ENCODE data around the gene BAIAP2. TPM values are rescaled to one million over a fixed set of nuclear protein-coding genes. Genes with fewer than 3 reads are reported as not detected.

BAIAP2 gene
- total RNA-seq, 1 experiment from 2014 or later: 57.7 TPM

DNA sequence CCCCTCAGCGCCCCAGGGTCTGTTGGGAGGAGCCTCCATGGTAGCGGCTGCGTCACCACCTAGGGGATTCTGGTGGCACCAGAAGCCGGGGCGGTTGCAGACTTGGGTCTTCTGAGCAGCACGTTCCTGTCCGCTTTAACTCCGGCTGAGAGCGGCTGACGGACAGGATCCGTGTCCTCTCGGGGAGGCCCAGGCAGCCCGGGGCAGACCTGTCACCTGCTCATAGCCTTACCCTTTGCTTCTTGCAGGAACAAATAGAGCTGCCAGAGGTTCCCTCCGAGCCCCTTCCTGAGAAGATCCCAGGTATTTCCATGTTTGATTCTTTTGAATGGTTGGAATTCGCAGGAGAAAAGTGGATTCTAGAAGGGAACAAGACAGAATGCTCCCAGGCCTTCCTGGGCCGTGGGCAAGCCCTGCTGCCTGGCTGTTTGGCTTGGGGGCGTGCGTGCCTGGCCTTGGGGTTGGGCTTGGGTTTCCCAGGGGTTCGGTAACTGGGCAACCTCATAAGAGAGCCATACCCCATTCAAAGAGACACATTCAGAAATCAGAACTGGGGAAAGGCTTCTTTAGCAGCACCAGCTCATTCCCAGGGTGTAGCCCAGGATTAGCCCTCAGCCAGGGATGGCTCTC lies 36.7 kb upstream of the BAIAP2 start:
- intact Hi-C loops (cut with micrococcal nuclease; ENCODE audit: unreplicated experiment): no loop called here
- Mint-ChIP-seq H3K36me3 (ENCODE audit: insufficient read depth, unreplicated experiment) (peaks cover 7% of the 10 kb centered on the region), H3K27ac (ENCODE audit: unreplicated experiment) (no peak overlapping the region), H3K4me1 (ENCODE audit: low read depth, unreplicated experiment) (no peaks in the 10 kb centered on the region), H3K4me3 (ENCODE audit: unreplicated experiment) (no peak overlapping the region), H3K27me3 (ENCODE audit: insufficient read depth, unreplicated experiment) (peaks cover 6% of the 10 kb centered on the region), H3K9me3 (ENCODE audit: unreplicated experiment) (no peaks in the 10 kb centered on the region)
- TF ChIP-seq, protein P1, sequence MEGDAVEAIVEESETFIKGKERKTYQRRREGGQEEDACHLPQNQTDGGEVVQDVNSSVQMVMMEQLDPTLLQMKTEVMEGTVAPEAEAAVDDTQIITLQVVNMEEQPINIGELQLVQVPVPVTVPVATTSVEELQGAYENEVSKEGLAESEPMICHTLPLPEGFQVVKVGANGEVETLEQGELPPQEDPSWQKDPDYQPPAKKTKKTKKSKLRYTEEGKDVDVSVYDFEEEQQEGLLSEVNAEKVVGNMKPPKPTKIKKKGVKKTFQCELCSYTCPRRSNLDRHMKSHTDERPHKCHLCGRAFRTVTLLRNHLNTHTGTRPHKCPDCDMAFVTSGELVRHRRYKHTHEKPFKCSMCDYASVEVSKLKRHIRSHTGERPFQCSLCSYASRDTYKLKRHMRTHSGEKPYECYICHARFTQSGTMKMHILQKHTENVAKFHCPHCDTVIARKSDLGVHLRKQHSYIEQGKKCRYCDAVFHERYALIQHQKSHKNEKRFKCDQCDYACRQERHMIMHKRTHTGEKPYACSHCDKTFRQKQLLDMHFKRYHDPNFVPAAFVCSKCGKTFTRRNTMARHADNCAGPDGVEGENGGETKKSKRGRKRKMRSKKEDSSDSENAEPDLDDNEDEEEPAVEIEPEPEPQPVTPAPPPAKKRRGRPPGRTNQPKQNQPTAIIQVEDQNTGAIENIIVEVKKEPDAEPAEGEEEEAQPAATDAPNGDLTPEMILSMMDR (IDR thresholded peaks at IDR 0.05; ENCODE audit: insufficient read depth in 1 of 2, low read depth in 1 of 2, low read length in 1 of 2, severe bottlenecking in 1 of 2, unreplicated experiment in 1 of 2): no peak
- H3K4me3 ChIP-seq (ENCODE audit: low read depth, low read length): no peak overlapping the region
- no peaks in the 10 kb centered on the region for H3K4me1 ChIP-seq
- no peaks in the 10 kb centered on the region for H3K9me3 ChIP-seq
- DNase-seq: no peak
- CTCF ChIA-PET: no interaction called here
- no TSS peak for BruUV-seq (replicated peaks)
- POLR2A ChIA-PET: no interaction called here
- H3K36me3 ChIP-seq (ENCODE audit: control insufficient read depth, insufficient read depth, low read length): no peaks in the 10 kb centered on the region
- H3K27me3 ChIP-seq (replicated peaks; ENCODE audit: control insufficient read depth, insufficient read depth, low read length): no peaks in the 10 kb centered on the region

DNA sequence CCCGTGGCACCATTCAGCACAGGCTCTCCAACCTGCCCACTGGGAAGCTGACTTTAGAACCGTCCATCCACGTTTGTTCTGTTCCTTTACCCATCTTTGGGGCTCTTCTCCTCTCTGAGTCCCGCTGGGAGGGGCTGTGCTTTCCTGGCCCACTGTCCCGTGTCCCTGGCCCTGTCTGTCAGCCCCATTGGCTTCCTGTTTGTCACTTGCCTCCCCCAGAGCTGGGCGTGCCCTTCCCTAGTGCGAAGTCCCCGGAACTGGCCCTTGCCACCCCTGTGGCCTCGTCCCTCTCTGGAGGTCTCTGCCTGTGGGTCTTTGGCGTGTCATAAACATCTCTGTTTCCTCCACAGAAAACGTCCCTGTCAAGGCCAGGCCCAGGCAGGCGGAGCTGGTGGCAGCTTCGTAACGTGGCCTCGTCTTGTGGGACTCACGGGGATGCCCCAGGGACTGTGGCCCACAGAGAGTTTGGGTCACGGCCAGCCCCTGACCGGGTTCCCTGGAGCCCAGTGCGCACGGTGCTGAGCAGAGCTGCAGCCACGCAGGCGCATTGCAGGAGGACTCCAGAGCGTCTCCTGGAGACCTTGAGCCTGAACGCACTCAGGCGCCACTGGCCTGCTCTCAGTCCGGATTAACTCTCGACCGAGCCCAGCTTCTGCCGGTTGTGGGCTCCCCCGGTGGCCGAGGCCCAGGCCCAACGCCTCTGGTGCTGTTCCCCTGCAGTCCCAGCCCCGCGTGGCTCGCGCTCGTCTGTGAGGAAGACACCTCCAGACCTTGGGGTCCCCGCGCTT lies 36.0 kb upstream of the BAIAP2 start:
- DNase-seq: no peak
- no peaks in the 10 kb centered on the region for H3K9me3 Mint-ChIP-seq (ENCODE audit: unreplicated experiment)
- POLR2A ChIA-PET: no interaction called here
- no peak overlapping the region for H3K4me3 Mint-ChIP-seq (ENCODE audit: unreplicated experiment)
- H3K4me3 ChIP-seq (ENCODE audit: low read depth, low read length): no peak overlapping the region
- no peak overlapping the region for H3K27ac Mint-ChIP-seq (ENCODE audit: unreplicated experiment)
- peaks cover 11% of the 10 kb centered on the region for H3K27me3 Mint-ChIP-seq (ENCODE audit: insufficient read depth, unreplicated experiment)
- no peaks in the 10 kb centered on the region for H3K36me3 ChIP-seq (ENCODE audit: control insufficient read depth, insufficient read depth, low read length)
- TF ChIP-seq, protein P1 (IDR thresholded peaks at IDR 0.05; ENCODE audit: insufficient read depth in 1 of 2, low read depth in 1 of 2, low read length in 1 of 2, severe bottlenecking in 1 of 2, unreplicated experiment in 1 of 2): no peak
- peaks cover 13% of the 10 kb centered on the region for H3K36me3 Mint-ChIP-seq (ENCODE audit: insufficient read depth, unreplicated experiment)
- no peaks in the 10 kb centered on the region for H3K4me1 Mint-ChIP-seq (ENCODE audit: low read depth, unreplicated experiment)
- intact Hi-C loops (cut with micrococcal nuclease; ENCODE audit: unreplicated experiment): no loop called here
- CTCF ChIA-PET: no interaction called here
- peaks cover 3% of the 10 kb centered on the region; the same call in 1 of the 2 replicates for H3K27me3 ChIP-seq (replicated peaks; ENCODE audit: control insufficient read depth, insufficient read depth, low read length)
- H3K9me3 ChIP-seq: no peaks in the 10 kb centered on the region
- no peaks in the 10 kb centered on the region for H3K4me1 ChIP-seq
- no TSS peak for BruUV-seq (replicated peaks)

DNA sequence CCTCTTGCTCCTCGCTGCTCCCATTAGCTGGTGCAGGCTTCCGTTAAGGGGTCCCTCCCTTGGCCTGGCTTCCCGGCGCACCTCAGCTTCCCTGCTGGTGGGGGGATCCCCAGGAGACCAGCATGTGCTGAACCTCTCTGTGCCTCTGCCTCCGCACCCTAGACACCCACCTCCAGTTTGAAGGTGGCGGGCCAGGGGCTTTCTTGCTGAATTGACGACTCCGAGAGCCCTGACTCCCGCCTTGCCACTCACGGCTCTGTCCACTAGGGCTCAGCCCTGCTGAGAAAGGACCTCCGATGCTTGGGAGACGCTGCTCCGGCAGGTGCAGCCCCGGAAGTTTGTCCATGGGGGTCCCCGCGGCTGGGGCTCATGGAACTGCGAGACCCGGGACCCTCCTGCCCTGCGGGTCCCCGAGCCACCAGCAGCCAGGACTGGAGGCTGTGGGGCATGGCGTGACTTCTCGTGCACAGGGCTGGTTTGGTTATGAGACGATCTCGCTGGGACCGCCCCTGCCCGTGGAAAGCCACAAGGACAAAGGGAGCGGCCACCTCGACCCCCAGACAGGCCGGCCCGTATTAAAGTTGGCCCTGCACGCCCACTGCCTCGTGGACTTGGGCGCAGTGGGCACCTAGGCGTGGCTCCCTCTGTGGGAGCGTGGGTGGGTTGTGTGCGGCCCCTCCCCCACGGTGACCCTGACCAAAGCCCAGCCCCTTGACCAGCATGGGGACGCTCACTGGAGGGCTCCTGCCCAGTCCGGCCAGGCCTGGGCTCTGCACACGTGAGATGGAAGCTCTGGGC lies 35.2 kb upstream of the BAIAP2 start:
- H3K36me3 ChIP-seq (ENCODE audit: control insufficient read depth, insufficient read depth, low read length): no peaks in the 10 kb centered on the region
- H3K4me1 Mint-ChIP-seq (ENCODE audit: low read depth, unreplicated experiment): no peaks in the 10 kb centered on the region
- ChIA-PET POLR2A (no interaction called here), CTCF (no interaction called here)
- peaks cover 17% of the 10 kb centered on the region for H3K36me3 Mint-ChIP-seq (ENCODE audit: insufficient read depth, unreplicated experiment)
- no peak overlapping the region for H3K27ac Mint-ChIP-seq (ENCODE audit: unreplicated experiment)
- no peak overlapping the region for H3K4me3 Mint-ChIP-seq (ENCODE audit: unreplicated experiment)
- intact Hi-C loops (cut with micrococcal nuclease; ENCODE audit: unreplicated experiment): no loop called here
- H3K9me3 Mint-ChIP-seq (ENCODE audit: unreplicated experiment): no peaks in the 10 kb centered on the region
- peaks cover 14% of the 10 kb centered on the region for H3K27me3 Mint-ChIP-seq (ENCODE audit: insufficient read depth, unreplicated experiment)
- no TSS peak for BruUV-seq (replicated peaks)
- peaks cover 4% of the 10 kb centered on the region for H3K27me3 ChIP-seq (replicated peaks; ENCODE audit: control insufficient read depth, insufficient read depth, low read length)
- H3K4me3 ChIP-seq (ENCODE audit: low read depth, low read length): no peak overlapping the region
- H3K4me1 ChIP-seq: 0 out of 2 replicates have a peak, but pooled peaks cover 5% of the 10 kb centered on the region
- H3K9me3 ChIP-seq: no peaks in the 10 kb centered on the region
- no peak for DNase-seq
- TF ChIP-seq, protein P1 (IDR thresholded peaks at IDR 0.05; ENCODE audit: insufficient read depth in 1 of 2, low read depth in 1 of 2, low read length in 1 of 2, severe bottlenecking in 1 of 2, unreplicated experiment in 1 of 2): no peak

All from Caco-2 (cell line).